ENCODE measurements around the gene C8G. TPM values are rescaled to one million over a fixed set of nuclear protein-coding genes. Genes with fewer than 3 reads are reported as not detected.

C8G gene
- total and polyA plus RNA-seq, 8 donors: 2.3 to 5.5 TPM; not detected in 6

DNA sequence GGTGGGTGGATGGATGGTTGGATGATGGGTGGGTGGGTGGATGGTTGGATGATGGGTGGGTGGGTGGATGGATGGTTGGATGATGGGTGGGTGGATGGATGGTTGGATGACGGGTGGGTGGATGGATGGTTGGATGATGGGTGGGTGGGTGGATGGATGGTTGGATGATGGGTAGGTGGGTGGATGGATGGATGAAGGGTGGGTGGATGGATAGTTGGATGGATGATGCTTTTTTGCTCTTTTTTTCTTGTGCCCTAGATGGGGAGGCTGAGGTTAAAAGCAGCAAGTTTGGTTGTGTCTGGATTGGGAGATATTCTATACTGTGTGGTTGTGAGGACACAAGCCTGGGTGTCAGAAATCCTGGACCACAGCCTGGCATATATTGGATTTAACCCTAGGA lies 12.4 kb downstream of the C8G start:
- TF ChIP-seq POLR2A (IDR thresholded peaks at IDR 0.05) (no peak), CTCF (IDR thresholded peaks at IDR 0.05) (no peak), POLR2AphosphoS5 (IDR thresholded peaks at IDR 0.05) (no peak), EP300 (IDR thresholded peaks at IDR 0.05) (no peak)
- Histone ChIP-seq H3K4me3 (no peak overlapping the region), H3K9me3 (no peaks in the 10 kb centered on the region), H3K27me3 (no peaks in the 10 kb centered on the region), H3K36me3 (no peaks in the 10 kb centered on the region), H3K27ac (no peak overlapping the region), H3K4me1 (peaks cover 9 to 17% (median 15%) of the 10 kb centered on the region in 4 donors)
- intact Hi-C loops (cut with DNase I; ENCODE audit: low total_unique reads): loop anchor here (10.0 kb wide), 1 partner anchor 67 kb away; the partner anchor contains the start of gene ABCA2
- no peak for DNase-seq
- 85 to 100% (median 92%) methylated on average over 1 of the region's 1 CpG for WGBS, 5 donors

DNA sequence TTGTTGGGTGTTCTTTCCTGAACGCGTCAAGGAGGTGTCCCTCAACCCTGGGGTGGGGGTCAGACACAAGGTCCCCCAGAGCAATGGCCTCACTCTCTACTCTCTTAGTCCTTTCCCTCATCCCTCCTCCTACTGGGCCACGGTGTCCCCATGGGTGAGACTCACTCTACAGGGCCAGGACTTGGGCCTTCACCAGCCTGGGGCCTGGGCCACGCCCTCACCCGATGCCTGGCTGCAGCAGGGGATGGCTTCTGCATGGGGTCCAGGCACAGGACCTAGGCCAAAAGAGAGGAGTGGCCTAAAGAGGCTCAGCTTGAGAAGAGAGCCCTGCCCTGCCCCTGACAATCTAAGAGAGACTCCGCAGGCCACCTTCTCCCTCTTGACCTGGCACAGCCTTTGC lies 12.9 kb downstream of the C8G start:
- intact Hi-C loops (cut with DNase I; ENCODE audit: low total_unique reads): loop anchor here (10.0 kb wide), 1 partner anchor 67 kb away; the partner anchor contains the start of gene ABCA2
- 86 to 94% (median 91%) methylated on average over 6 of the region's 6 CpGs for WGBS, 5 donors
- TF ChIP-seq POLR2AphosphoS5 (IDR thresholded peaks at IDR 0.05) (no peak), EP300 (IDR thresholded peaks at IDR 0.05) (no peak), POLR2A (IDR thresholded peaks at IDR 0.05) (no peak), CTCF (IDR thresholded peaks at IDR 0.05) (no peak)

DNA sequence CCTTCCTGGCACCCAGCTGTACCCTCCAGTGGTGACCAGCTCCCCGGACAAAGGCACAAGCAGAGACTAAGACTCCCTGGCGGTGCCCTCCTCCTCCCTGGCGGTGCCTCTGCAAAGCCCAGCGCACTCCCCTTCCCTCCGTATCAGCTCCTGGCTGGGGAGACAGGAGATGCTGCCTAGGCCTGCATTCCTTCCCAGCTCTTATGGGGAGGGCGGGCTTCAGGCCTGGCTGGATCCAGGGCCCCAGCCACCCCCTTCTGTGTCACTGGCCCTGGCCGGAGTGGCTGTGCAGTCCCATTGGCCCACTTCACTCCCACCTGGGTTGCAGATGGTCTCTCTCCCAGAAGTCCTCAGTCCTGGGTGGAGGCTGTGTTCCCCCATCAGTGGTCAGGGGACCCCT lies 13.4 kb downstream of the C8G start:
- no peaks in the 10 kb centered on the region for H3K36me3 ChIP-seq
- no peaks in the 10 kb centered on the region for H3K27me3 ChIP-seq
- no peak for DNase-seq
- no peak overlapping the region for H3K27ac ChIP-seq
- peaks cover 9 to 16% (median 12%) of the 10 kb centered on the region in 4 donors for H3K4me1 ChIP-seq
- H3K9me3 ChIP-seq: no peaks in the 10 kb centered on the region
- WGBS, 5 donors: 86 to 97% (median 91%) methylated on average over 7 of the region's 7 CpGs
- H3K4me3 ChIP-seq: no peak overlapping the region
- intact Hi-C loops (cut with DNase I; ENCODE audit: low total_unique reads): loop anchor here (10.0 kb wide), 1 partner anchor 66 kb away; the partner anchor contains the start of gene ABCA2
- TF ChIP-seq POLR2AphosphoS5 (IDR thresholded peaks at IDR 0.05): no peak

More for the DNA sequence above, 12.9 kb downstream of the C8G start:
- H3K27ac ChIP-seq: no peak overlapping the region
- DNase-seq: no peak
- H3K27me3 ChIP-seq: no peaks in the 10 kb centered on the region
- no peaks in the 10 kb centered on the region for H3K9me3 ChIP-seq
- peaks cover 9 to 16% (median 12%) of the 10 kb centered on the region in 4 donors for H3K4me1 ChIP-seq
- no peaks in the 10 kb centered on the region for H3K36me3 ChIP-seq
- no peak overlapping the region for H3K4me3 ChIP-seq

GRCh38 chr9:136958898-136959850 lies 14.1 kb downstream of the C8G start:
- no peak for TF ChIP-seq EP300 (IDR thresholded peaks at IDR 0.05)
- TF ChIP-seq POLR2A (IDR thresholded peaks at IDR 0.05): no peak
- no peak for TF ChIP-seq POLR2AphosphoS5 (IDR thresholded peaks at IDR 0.05)
- no peak for TF ChIP-seq CTCF (IDR thresholded peaks at IDR 0.05)
- Histone ChIP-seq H3K9me3 (no peaks in the 10 kb centered on the region), H3K27me3 (no peaks in the 10 kb centered on the region), H3K27ac (peak overlapping the region in 1 of 5 donors; percentile 9), H3K4me3 (no peak overlapping the region), H3K36me3 (no peaks in the 10 kb centered on the region), H3K4me1 (peaks cover 13 to 19% (median 17%) of the 10 kb centered on the region in 4 donors)
- intact Hi-C loops (cut with DNase I; ENCODE audit: low total_unique reads): loop anchor here (10.0 kb wide), 1 partner anchor 66 kb away; the partner anchor contains the start of gene ABCA2
- no peak for DNase-seq
- 84 to 89% (median 87%) methylated on average over 18 to 28 of the region's 28 CpGs for WGBS, 5 donors
